Melanocyte of skin (primary cell): Measurements from ENCODE around the gene MS4A5. TPM values are rescaled to one million over a fixed set of nuclear protein-coding genes. Genes with fewer than 3 reads are reported as not detected.

Experiments used
- total RNA-seq, 2 donors: library from RNA; depleted of rRNA; stranded (reverse); fragments of >200 nt; gene quantifications; 2 replicates each; pipeline ENCODE4 v1.2.3, GENCODE V29; 2012

The MS4A5 gene, protein sequence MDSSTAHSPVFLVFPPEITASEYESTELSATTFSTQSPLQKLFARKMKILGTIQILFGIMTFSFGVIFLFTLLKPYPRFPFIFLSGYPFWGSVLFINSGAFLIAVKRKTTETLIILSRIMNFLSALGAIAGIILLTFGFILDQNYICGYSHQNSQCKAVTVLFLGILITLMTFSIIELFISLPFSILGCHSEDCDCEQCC
- total RNA-seq = not detected

GRCh38 chr11:60429272-60429671 lies at the start of gene MS4A5:
MS4A5 (plus strand) TSS chr11:60429572; CDS start chr11:60429675, 103 bp downstream.

DNA sequence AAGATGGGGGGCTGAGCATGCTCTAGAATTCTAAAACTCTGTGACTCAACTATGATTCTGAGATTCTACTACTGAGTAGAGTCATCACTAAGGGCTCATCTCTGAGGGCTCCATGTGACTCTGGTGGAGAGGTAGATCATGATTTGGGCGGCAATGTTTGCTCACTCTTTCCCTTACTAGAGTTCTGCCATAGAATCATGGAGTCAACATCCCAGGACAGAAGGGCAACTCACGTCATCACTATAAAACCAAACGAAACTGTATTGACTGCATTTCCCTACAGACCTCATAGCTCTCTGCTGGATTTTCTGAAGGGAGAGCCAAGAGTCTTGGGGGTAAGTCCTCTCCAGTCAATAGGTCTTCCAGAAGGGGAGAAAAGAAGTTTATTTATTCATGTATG lies 33.0 kb upstream of the MS4A5 start, which contains the start of gene MS4A14:
MS4A14 (plus strand) TSS at position 78 of the 400 bp plus-strand sequence; CDS start at position 198, 120 bp downstream.

GRCh38 chr11:60455531-60456042 lies 26.2 kb downstream of the MS4A5 start, which contains the start of gene MS4A1:
MS4A1 (plus strand) TSS chr11:60455847; CDS start chr11:60462375, 6,528 bp downstream.

GRCh38 chr11:60492488-60493009 lies 63.2 kb downstream of the MS4A5 start, which contains the start of gene MS4A12:
MS4A12 (plus strand) TSS chr11:60492778; CDS start chr11:60497319, 4,541 bp downstream.

Other genes starting within 250 kb of the MS4A5 start
- not detected for gene MS4A6A, start 246.5 kb upstream of the MS4A5 start, total RNA-seq
- not detected for gene MS4A4E, start 186.4 kb upstream of the MS4A5 start, total RNA-seq
- gene MS4A4A, start 148.9 kb upstream of the MS4A5 start, total RNA-seq = not detected
- not detected for gene MS4A6E, start 102.3 kb upstream of the MS4A5 start, total RNA-seq
- 1 to 10 TPM in 1 of 2 donors, under 1 TPM in 1; under 0.01 to 1.0 TPM for gene MS4A7, start 51.0 kb upstream of the MS4A5 start, total RNA-seq
- not detected for gene MS4A14, start 33.1 kb upstream of the MS4A5 start, total RNA-seq
- gene MS4A1, start 26.3 kb downstream of the MS4A5 start, total RNA-seq = not detected
- under 1 TPM in 1 of 2 donors, not detected in 1; 0.34 TPM for gene MS4A12, start 63.2 kb downstream of the MS4A5 start, total RNA-seq
- gene MS4A13, start 85.8 kb downstream of the MS4A5 start, total RNA-seq = not detected